ENCODE results near the gene TP53TG3C. TPM values are rescaled to one million over a fixed set of nuclear protein-coding genes. Genes with fewer than 3 reads are reported as not detected.
"Not testable (repeated sequence)": the region's sequence is repeated elsewhere in the genome, so short reads cannot be mapped to it uniquely, and the experiment has no call there.

TP53TG3C gene, protein sequence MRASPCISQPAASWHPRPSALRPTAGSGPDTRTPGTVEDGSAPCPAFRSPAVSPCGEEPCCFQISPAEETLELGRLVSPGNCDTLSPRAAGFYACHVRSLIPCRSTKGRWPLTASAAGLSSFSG
- polyA plus RNA-seq (2013) = not detected

DNA sequence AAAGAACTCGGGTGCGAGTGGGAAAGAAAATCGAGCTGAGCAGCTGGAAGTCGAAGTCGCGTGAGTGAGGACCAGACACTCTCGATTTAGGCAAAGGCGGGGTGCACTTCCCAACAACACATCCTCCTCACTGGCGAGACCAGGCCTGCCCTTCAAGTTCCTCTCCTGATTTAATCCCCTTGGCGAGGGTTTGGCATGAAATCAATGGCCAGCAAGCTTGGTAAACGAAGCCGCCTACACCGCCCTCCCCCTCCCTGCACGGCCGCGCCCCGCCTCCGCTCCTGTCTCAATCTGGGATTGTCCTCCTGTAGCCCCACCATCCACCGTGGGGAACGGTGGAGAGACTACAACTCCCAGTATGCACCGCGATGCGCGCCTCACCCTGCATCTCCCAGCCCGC lies at the start of gene TP53TG3C:
Gene TP53TG3C, plus strand, starts transcription at position 301 of the 400 bp plus-strand sequence. Its CDS starts 68 bp downstream, at position 369.
- H3K4me1 ChIP-seq (ENCODE audit: control extremely low read depth in 1 of 4, control insufficient read depth in 4 of 4, insufficient read depth in 4 of 4, low read length in 3 of 4); CTCF ChIA-PET; POLR2A ChIA-PET; H3K27me3 ChIP-seq (replicated peaks in 2 of 5; ENCODE audit: control insufficient read depth in 4 of 5, insufficient read depth in 5 of 5, low read length in 4 of 5); H3K4me3 ChIP-seq (ENCODE audit: control insufficient read depth in 1 of 7, extremely low read depth in 1 of 7, insufficient read depth in 4 of 7, low read depth in 2 of 7, low read length in 6 of 7); H3K27ac ChIP-seq (ENCODE audit: insufficient read depth in 1 of 2, low read depth in 1 of 2, low read length in 2 of 2, poor library complexity in 1 of 2, severe bottlenecking in 2 of 2); H3K36me3 ChIP-seq (ENCODE audit: control insufficient read depth in 4 of 4, insufficient read depth in 4 of 4, low read length in 3 of 4); H3K9me3 ChIP-seq (ENCODE audit: control extremely low read depth in 1 of 5, control insufficient read depth in 4 of 5, insufficient read depth in 2 of 5, low read depth in 1 of 5, low read length in 4 of 5); DNase-seq: not testable (repeated sequence)
- no CpG with 5 or more reads among the region's 25 CpGs for WGBS (ENCODE audit: insufficient coverage)

Measured in common myeloid progenitor, CD34-positive (primary cell).